Measurements from ENCODE around the gene CXCL9.
"Not testable (repeated sequence)": the region's sequence is repeated elsewhere in the genome, so short reads cannot be mapped to it uniquely, and the experiment has no call there.

The CXCL9 gene

DNA sequence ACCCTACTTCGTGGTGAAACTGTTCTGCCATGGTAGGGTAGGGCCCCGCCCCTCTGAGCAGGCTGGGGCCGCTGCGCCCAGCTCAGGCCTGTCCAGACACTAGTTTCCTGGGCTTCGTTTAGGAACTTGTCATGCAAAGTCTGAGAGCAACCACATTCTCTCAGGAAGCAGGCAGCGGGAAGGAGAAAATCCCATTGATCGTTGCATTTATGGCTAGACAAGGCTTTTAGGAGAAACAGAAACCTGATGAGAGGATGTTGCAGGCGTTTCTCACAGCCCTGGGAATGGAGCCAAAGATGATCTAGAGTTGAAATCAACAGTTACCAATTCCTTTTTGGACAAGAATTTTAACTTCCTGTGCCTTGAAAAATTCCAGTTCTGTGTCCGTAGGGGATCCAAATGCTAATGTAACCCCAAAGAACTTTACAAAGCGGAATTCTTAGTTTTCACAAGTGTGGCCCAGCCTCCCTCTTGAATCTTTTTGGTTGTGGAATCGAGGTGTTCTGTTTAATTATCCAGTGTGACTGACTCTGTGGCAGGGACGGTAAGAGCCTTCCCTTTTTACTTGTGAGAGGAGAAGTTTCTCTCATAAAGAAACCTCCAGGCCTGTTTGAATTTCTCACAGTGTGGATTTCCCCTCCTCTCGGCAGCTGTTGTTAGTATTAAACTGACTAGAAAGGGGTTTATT lies 4.5 kb upstream of the CXCL9 start:
- DNase-seq: no peak

DNA sequence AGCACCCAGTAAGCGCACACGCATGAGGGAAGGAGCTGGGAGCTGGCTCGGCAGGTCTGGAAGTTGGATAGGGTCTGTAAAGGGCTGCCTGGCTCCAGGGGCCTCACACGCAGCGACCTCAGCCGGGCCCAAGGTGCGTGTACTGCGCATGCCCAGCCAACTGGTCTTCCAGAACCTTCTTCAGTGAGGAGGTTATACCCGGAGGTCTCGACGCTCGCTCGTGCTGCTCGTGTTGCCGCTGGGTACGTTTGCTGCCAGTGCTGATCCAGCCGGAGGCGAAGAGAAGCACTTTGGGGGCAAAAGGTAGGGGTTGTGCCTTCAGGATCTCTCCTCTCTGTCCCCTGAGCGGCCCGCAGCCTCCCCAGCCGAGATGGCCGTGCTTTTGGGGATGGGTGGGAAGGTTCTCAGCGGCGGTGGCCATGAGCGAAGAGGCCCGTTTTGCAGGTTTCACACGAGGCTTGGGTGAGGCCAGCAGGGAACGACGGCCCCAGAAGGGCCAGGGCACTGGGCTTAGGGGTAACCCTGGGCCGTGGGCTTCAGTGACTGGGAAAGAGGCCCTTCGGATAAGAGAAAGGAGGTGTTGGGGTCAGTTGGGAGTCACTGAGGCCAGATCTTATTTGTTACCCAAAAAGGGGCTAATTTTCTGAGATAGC lies 3.8 kb upstream of the CXCL9 start:
- no peak for DNase-seq

DNA sequence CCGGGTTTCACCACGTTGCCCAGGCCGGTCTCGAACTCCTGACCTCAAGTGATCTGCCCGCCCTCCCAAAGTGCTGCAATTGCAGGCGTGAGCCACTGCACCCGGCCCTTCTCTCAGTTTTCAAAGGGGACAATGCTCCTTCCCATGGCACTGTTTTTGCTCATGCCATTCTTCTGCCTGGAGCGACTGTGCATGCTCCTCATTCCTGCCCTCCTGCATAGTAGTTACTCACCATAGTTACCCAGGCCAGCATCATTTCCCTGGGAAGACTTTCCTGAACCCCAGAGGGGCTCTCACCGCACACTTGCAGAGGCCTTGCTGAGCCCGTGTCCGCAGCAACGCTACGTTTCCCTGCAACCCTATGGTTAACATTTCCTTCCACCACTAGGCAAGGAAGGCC lies 3.3 kb upstream of the CXCL9 start:
- DNase-seq: no peak

DNA sequence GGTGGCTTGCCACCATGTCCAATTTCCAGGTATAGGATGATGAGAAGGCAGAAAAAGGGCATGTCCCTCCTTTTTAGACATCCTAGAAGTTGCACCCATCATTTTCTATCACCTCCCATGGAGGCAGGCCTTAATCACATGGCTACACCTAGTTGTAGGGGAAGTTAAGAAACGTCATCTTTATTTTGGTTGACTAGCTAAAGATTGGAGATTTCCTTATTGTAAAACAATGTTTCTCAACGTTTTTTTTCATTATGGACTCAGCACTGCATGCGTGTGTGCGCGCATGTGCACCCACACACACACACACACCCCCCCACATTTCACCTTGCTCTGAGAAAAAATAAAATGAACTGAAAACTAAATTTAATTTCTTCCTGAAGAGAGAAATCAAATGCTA lies 2.0 kb upstream of the CXCL9 start:
- no peak for DNase-seq

DNA sequence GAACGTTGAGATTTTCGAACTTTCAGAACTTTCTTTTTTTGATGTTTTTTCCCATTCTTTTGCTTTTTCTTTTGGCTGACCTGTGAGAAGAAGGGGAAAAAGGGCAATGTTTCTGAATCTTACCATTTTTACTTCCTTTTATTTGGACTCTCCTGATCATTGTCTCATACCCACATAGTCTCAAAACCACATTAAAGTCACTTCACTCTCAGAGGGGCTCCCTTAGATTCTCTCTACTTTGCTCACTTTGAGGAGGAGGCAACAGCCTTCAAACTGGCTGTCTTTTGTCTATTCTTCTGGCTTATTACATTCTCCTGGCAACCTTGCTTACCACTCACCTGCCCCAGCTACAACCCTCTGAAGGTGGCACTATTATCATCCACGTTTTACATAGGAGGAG lies 3.7 kb downstream of the CXCL9 start:
- no peak for DNase-seq

DNA sequence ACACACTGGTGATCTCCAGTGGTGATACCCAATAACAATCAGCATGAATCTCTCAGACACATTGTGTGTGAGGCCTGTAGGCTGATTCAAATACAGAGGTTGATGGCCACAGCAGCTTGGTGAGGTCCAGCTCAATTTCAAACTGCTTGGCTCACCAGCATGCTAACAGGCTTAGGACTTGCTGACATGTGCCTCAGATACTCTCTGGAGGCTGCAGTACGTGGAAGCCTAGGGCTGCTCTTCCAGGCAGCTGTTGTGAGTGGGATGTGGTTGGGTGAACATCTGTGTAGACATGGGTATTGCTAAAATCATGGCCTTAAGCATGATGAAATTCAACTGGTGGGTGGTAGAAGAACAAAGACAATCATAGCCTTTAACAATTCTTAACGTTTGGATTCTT lies 4.3 kb downstream of the CXCL9 start:
- no peak for DNase-seq

DNA sequence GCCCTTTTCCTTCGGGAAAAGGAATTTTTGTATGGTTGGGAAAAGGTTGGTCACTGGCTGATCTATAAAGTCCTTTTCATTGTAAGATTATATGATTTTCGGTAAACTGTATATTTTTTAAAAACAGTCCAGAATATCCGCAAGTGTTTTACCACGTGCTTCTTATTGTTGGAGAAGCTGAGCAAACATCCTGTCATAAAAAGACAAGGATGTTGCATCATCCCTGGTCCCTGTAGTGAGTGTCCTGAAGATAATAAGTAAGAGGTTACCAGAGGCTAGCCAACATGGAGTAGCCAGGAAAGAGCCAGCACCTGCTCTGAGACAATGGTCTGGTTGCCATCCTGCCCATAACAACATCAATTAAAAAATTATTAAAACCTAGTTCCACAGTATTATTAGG lies 5.1 kb downstream of the CXCL9 start:
- DNase-seq: no peak

DNA sequence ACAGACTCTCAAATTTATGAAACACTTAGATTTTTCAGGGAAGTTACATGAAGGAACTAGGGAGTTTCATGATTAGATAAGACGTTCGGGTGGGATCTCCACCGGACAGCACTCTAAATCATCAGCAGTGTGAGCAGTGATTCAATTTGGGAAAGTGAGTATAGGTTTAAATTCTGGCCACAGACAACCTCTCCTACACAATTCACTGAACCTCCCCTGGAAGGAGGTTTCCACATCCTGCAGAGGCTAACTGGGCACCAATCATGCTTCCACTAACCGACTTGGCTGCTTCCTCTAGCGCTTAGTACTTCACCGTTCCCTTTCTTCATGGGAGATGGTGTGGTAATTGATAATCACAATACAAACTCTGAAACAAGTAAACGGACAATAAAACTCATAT lies 5.6 kb downstream of the CXCL9 start:
- no peak for DNase-seq

DNA sequence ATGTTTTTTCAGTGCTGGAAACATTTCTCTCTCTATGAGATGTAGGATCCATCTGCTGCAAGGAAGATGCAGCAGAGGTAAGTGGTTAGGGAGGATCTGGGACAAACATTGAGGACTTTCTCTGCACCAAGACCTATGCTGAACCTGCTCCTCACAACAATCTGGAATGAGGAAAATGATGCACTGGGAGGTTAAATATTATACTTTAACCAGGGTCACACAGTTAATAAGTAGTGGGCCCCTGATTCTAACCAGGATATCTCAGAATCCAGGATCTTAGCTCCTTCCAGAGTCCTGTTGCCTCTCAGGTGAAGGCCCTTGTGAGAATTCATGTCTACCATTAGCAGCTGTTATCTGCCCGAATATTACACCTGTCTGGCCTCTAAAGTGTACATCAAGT lies 7.0 kb downstream of the CXCL9 start:
- DNase-seq: no peak

DNA sequence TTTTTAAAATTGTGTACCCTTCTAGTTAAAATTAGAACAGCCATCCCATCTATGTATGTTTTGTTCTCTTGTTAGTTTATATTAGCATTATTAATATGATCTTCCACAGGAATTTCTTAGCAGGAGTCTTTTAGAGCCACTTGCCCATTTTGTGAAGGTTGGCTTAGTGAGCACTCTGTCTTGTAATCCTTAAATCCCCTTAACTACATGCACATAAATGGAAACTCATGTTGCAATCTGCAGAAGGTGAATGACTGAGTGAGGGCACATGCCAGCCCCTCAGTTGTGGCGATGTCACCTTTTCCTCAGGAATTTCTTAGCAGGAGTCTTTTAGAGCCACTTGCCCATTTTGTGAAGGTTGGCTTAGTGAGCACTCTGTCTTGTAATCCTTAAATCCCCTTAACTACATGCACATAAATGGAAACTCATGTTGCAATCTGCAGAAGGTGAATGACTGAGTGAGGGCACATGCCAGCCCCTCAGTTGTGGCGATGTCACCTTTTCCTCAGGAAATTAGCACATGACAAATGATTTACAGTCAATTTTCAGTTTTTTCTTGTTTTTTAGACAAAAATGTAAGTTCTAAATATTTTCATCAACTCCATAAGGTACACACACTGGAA lies 8.7 kb downstream of the CXCL9 start:
- not testable (repeated sequence) for DNase-seq

DNA sequence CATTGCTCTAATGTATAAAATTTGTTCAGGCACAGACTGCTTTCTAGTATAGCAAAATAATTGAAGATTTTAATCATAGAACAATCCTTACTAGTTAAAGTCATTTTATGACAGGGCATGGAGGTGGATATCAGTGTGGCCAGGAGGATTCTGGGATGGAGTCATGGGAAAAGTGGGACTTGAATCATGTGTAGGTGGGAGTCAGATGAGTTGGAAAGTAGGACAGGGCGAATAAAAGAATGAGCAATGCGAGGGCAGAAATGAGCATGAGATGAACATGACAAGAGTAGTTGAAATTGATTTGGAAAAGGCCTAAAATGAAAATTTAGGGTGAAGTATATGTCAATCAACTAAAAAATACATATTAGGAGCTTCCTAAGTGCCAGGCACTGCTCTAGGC lies 9.4 kb downstream of the CXCL9 start:
- DNase-seq: no peak

DNA sequence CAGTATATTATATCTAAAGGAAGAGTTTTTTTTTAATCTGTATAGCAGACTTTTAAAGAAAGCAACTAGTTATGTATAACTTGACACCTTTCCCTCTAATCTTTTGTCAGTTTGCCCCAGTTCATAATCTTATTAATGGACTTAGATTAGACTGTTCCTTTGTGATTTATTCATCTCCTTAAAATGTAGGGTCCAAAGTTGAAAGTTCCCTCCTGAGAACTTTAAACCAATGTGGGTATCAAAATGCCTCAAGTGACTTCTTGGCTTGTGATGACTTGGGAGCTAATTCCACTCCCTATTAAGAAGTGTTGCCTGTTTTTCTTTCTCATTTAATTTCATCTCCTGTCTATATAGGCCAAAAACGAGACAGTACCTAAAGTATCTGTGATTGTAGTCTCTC lies 10.2 kb downstream of the CXCL9 start:
- DNase-seq: no peak

DNA sequence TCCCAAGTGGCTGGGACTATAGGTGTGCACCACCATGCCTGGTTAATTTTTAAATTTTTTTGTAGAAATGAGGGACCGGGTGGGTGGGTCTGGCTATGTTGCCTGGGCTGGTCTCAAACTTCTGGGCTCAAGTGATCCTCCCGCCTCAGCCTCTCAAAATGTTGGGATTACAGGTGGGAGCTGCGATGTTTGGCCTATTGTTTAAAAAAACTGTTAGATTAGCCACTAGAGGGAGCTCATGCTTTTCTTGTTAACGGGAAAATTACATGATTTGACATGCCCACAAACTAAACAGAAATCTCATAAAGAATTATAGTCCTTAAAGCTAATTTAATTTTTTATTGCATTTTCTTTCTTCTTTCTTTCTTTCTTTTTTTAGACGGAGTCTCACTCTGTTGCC lies 11.6 kb downstream of the CXCL9 start:
- peak in 1 of 2 donors; percentile 56 for DNase-seq

DNA sequence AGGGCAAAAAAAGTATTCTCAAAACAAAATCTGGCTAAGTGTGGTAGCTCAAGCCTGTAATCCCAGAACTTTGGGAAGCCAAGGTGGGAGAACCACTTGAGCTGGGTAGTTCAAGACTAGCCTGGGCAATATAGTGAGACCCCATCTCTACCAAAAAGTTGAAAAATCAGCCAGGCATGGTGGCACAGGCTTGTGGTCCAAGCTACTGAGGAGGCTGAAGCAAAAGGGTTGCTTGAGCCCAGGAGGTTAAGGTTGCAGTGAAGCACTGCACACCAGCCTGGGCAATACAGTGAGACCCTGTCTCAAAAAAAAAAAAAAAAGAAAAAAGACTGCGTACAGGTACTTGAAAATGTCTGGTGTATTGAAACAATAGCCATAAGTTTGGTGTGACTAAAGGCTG lies 14.8 kb downstream of the CXCL9 start:
- DNase-seq: no peak

DNA sequence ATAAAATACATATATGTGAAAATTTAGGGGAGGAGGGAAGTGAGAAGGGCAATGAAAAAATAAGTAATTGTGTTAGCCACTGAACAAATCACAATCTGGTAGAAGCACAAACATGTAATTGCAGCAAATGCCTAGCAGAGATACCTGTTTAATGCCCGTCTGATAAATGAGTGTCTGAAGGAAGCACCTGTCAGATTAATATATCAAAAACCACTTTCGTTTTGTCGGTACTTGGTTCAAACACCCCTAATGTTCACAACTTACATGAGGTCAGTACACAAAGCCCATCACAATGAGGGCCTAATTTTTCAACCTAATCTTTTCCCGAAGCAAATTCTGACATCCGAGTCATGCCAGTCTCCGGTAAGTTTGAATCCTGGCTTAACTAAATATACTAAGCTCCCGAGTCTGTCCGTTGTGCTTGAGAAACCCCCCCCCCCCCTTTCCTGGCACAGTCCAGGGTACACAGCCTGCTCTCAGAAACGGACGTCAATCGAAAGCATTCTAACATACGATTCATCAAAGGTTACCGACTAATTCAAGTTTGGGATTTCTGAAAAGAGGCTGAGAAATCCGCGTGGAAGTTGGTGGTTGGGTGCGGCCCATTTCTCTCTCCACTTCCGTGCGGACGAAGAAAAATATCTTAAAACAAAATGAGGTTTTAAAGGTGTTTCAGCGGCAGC lies 17.3 kb downstream of the CXCL9 start:
- DNase-seq: peak in 1 of 2 donors; percentile 7

DNA sequence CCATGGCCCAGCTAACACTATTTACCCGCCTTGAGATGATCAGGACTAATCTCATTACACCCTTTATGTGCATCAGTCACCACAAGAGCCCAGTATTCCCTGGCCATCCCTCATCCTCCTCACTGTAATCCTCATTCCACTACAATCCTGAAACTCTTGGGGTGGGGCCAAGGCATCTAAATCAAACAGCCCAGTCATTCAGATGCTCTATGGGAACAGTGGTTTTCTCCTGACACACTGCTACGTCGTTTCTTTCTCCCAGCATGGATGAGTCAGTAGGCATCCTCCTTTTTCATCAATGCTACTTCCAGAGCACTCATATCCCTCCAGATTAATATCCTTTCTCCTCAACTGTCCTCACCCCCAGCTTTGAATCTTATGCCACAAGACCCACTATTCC lies 22.2 kb downstream of the CXCL9 start:
- DNase-seq: no peak

DNA sequence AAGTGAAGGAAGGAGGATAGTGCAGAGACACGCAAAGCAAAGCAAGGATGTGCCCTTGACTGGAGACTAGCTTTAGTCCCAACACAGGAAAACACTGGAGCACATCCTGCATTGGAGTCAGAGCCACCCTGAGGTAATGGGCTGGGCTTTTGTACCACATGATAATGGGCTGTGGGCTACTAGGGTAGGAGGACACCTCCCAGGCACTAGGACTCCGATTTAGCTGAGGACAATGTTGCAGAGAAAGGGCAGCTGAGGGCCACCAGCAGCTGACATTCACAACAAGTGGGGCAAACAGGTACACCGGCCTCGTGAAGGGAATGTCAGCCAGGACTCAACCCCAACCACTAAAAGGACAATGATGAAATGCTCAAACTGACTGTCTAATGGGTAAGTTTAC lies 26.7 kb downstream of the CXCL9 start:
- DNase-seq: no peak

DNA sequence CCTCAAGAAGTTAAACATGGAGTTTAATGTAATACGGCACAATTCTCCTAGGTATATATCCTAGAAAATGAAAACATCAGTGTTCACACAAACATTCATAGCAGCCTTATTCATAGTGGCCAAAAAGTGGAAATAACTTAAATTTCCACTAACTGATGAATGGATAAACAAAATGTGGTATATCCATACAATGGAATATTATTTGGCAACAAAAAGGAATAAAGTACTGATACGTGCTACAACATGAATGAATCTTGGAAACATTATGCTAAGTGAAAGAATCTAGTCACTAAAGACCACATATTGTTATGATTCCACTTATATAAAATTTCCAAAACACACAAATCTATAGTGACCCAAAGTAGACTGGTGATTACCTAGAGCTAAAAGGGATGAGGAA lies 31.1 kb downstream of the CXCL9 start:
- DNase-seq: no peak

DNA sequence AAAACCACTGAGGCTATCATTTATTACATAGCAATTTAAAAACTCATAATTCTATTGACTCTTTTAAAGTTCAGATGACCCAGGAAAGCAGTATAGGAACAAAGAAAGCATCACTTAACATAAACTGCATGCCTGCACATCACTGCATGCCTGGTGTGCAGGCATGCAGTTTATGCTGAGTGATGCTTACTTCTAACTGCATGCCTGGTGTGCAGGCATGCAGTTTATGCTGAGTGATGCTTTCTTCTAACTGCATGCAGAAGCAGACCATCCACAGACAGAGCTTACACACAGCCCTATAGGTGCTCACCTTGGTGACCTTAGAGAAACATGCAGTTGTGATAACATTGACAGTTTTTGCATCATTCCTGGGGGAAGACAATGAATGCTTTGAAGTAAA lies 33.5 kb downstream of the CXCL9 start:
- no peak for DNase-seq

DNA sequence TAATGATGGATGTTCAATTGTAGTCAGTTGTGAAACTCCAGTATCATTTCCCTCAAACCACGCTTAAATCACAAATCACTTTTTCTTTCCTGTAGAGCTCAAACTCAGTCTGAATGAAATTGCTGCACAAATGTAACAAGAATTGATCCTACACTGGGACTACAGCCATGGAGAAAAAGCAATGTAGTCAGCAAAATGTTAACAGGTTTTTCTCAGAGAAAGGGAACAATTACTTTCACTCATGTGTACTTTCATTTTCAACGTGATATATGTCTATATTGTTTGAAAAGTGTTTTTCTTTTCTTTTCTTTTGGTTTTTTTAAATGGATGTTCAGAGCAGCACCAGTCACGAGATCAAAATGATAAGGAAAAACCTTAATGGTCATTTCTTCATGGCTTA lies 39.2 kb downstream of the CXCL9 start:
- DNase-seq: no peak

DNA sequence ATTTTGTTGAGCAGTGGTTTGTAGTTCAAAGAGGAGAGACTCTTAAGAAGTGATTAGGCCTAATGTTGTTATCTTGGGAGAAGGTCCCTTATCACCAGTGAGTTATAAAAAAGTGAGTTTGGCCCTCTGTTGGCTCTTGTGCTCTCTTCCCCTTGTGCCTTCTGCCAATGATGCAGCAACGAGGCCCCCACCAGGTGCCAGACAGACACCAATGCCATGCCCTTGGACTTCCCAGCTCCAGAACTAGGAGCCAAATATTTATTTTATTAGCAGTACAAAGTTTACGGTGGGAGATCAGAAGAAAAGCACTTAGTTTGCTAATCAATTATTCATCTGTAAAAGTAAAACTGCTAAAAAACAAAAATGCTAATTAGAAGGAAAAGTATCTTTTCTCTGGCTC lies 43.8 kb downstream of the CXCL9 start:
- DNase-seq: no peak

DNA sequence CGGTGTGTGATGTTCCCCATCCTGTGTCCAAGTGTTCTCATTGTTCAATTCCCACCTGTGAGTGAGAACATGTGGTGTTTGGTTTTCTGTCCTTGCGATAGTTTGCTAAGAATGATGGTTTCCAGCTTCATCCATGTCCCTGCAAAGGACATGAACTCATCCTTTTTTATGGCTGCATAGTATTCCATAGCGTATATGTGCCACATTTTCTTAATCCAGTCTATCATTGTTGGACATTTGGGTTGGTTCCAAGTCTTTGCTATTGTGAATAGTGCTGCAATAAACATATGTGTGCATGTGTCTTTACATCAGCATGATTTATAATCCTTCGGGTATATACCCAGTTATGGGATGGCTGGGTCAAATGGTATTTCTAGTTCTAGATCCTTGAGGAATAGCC lies 45.2 kb downstream of the CXCL9 start:
- DNase-seq: not testable (repeated sequence)

DNA sequence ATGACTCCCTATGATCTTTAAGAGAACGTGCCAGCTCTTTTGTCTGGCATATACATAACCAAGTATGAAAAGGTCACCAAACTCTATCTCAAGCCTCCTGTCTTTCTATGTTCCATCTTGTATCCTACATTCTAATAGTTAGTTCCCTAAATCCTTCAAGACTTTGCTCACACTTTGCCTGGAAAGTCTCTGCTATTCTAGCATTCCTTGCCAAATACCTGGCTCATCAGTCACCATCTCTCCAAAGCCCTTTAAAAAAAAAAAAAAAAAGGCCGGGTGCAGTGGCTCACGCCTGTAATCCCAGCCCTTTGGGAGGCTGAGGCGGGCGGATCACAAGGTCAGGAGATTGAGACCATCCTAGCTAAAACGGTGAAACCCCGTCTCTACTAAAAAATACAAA lies 48.8 kb downstream of the CXCL9 start:
- not testable (repeated sequence) for DNase-seq

DNA sequence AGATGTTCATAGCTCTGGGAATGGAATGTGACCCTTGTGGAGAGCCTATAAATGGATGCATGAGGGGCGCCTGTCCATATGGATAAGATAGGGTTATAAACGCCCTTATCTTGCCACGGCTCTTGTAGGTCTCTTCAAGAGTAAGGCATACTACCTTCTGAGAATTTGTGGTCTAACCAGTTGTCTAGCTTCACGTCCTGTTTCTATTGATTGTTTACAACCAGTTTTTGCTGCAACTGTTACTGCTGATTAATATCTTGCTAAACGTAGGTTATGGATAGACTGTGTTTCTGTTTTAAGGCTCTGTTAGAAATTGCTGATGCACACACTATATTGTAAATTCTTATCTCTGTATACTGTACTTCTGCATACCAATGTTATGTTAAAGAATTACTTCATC lies 52.5 kb downstream of the CXCL9 start:
- DNase-seq: not testable (repeated sequence)
